Naive thymus-derived CD8-positive, alpha-beta T cell (primary cell): ENCODE results near the gene MRPL40. TPM values are rescaled to one million over a fixed set of nuclear protein-coding genes. Genes with fewer than 3 reads are reported as not detected.
"Not testable (repeated sequence)": the region's sequence is repeated elsewhere in the genome, so short reads cannot be mapped to it uniquely, and the experiment has no call there.

Experiments used
- ATAC-seq, 2 donors: fragments of 150-1000 bp; cut with Tn5 transposase in 1 of 2; sonication (Bioruptor Pico), chemical (Tn5 transposase) in 1 of 2; 1 replicate in 1 of 2; 2 replicates in 1 of 2; pipeline ENCODE4 v1.10.0; 2021; ENCODE audit warnings: mild to moderate bottlenecking in 2 of 2, moderate library complexity in 2 of 2
- POLR2A ChIA-PET: fragments of 350-600 bp; sonication (Branson Sonifier 250); formaldehyde crosslinking; loops from one replicate; lab custom pipeline; 2021; ENCODE audit warnings: antibody characterized with exemption; lab: Charles Lee
- DNase-seq, 10 donors: peaks; one replicate each; pipeline versions ENCODE4 v3.0.0 to v3.0.0-alpha.2; 2020 to 2022
- H3K27ac Mint-ChIP-seq, 10 donors: one replicate each; pipeline ENCODE4 v1.8.0; 2020 to 2022; ENCODE audit warnings: mild to moderate bottlenecking in 10 of 10, mixed read lengths in 10 of 10, moderate library complexity in 4 of 10, inconsistent platforms in 1 of 10
- H3K27me3 Mint-ChIP-seq, 5 donors: one replicate each; pipeline ENCODE4 v1.8.0; 2021 to 2022; ENCODE audit warnings: mixed read lengths in 5 of 5
- H3K36me3 Mint-ChIP-seq, 3 donors: one replicate each; pipeline ENCODE4 v1.8.0; 2020 to 2022; ENCODE audit warnings: mixed read lengths in 3 of 3, mild to moderate bottlenecking in 2 of 3, inconsistent platforms in 1 of 3
- H3K4me1 Mint-ChIP-seq, 4 donors: one replicate each; pipeline ENCODE4 v1.8.0; 2021 to 2022; ENCODE audit warnings: mixed read lengths in 4 of 4
- H3K4me3 Mint-ChIP-seq, 10 donors: one replicate each; pipeline ENCODE4 v1.8.0; 2020 to 2022; ENCODE audit warnings: mild to moderate bottlenecking in 10 of 10, mixed read lengths in 10 of 10, moderate library complexity in 6 of 10, inconsistent platforms in 1 of 10
- H3K9me3 Mint-ChIP-seq, 9 donors: one replicate each; pipeline ENCODE4 v1.8.0; 2020 to 2022; ENCODE audit warnings: mixed read lengths in 9 of 9, mild to moderate bottlenecking in 3 of 9, inconsistent platforms in 1 of 9, moderate library complexity in 1 of 9
- polyA plus RNA-seq, 3 donors: library from polyadenylated mRNA; unstranded; fragments of 300-500 nt; fragmentation: Illumina TruSeq; gene quantifications; one replicate each; pipeline ENCODE4 v1.2.3, GENCODE V29; 2021
- total RNA-seq, 8 experiments: library from RNA in 2 of 8; stranded (reverse) in 2 of 8; gene quantifications; one replicate each; pipeline ENCODE4 v1.2.3 and lab custom pipeline; 2021 to 2026

MRPL40 gene
- total and polyA plus RNA-seq, 5 experiments from 2014 or later, result 20.8 to 80.5 (median 69.5) TPM

GRCh38 chr22:19431649-19432132 lies 654 bp upstream of the MRPL40 start, which contains the start of gene HIRA:
Gene HIRA, minus strand, starts transcription at chr22:19431733. Its CDS starts 257 bp downstream, at chr22:19431476.
- DNase-seq, result peak; percentile 69 to 93 (median 84)
- no peaks in the 10 kb centered on the region for H3K27me3 Mint-ChIP-seq
- peaks cover 0 to 30% (median 0%) of the 10 kb centered on the region in 3 donors for H3K36me3 Mint-ChIP-seq
- peak within 1 kb of the TSS; percentile 78 to 96 (median 94) for H3K27ac Mint-ChIP-seq
- ATAC-seq, result peak; percentile 65 to 68
- POLR2A ChIA-PET, result interaction anchor here (0.7 to 6.7 kb wide), 15 partner anchors 11 to 1550 kb away, joined by 3 to 105 read pairs (median 4); partner anchors contain the start of genes C22orf39, CDC45, ESS2 and LZTR1
- H3K9me3 Mint-ChIP-seq, result no peaks in the 10 kb centered on the region
- H3K4me3 Mint-ChIP-seq, result peak within 1 kb of the TSS; percentile 87 to 95 (median 92)
- peaks cover 16 to 64% (median 43%) of the 10 kb centered on the region in 4 donors for H3K4me1 Mint-ChIP-seq

- peak overlapping the region in 5 of 10 donors; percentile 20 to 62 (median 53) for H3K4me3 Mint-ChIP-seq
- DNase-seq (no peak), ATAC-seq (no peak)
- H3K36me3 Mint-ChIP-seq, result peaks cover 0 to 41% (median 0%) of the 10 kb centered on the region in 3 donors
- no peaks in the 10 kb centered on the region for H3K9me3 Mint-ChIP-seq
- POLR2A ChIA-PET, result interaction anchor here (6.7 kb wide), 1 partner anchor 11 kb away, joined by 105 read pairs; the partner anchor contains the start of gene C22orf39
- H3K27me3 Mint-ChIP-seq, result no peaks in the 10 kb centered on the region
- H3K4me1 Mint-ChIP-seq, result peaks cover 12 to 42% (median 25%) of the 10 kb centered on the region in 4 donors
- H3K27ac Mint-ChIP-seq, result peak overlapping the region in 5 of 10 donors; percentile 19 to 75 (median 52)
Measured at GRCh38 chr22:19434401-19434800, 2.1 kb downstream of the MRPL40 start.

- Mint-ChIP-seq H3K27ac (peak overlapping the region in 6 of 10 donors; percentile 19 to 56 (median 48)), H3K36me3 (peaks cover 0 to 43% (median 0%) of the 10 kb centered on the region in 3 donors), H3K4me3 (peak overlapping the region in 3 of 10 donors; percentile 9 to 67 (median 30)), H3K27me3 (no peaks in the 10 kb centered on the region), H3K9me3 (no peaks in the 10 kb centered on the region), H3K4me1 (peaks cover 8 to 36% (median 19%) of the 10 kb centered on the region in 4 donors)
- POLR2A ChIA-PET, result interaction anchor here (6.7 kb wide), 1 partner anchor 11 kb away, joined by 105 read pairs; the partner anchor contains the start of gene C22orf39
- ATAC-seq, result no peak
- no peak for DNase-seq
Measured at GRCh38 chr22:19434829-19435580, 2.7 kb downstream of the MRPL40 start.

- H3K9me3 Mint-ChIP-seq, H3K27me3 Mint-ChIP-seq, DNase-seq, POLR2A ChIA-PET, H3K4me3 Mint-ChIP-seq, ATAC-seq: not testable (repeated sequence)
- peaks cover 0 to 54% (median 0%) of the 10 kb centered on the region in 3 donors for H3K36me3 Mint-ChIP-seq
- H3K4me1 Mint-ChIP-seq, result peaks cover 6 to 27% (median 16%) of the 10 kb centered on the region in 4 donors
- H3K27ac Mint-ChIP-seq, result peak overlapping the region in 4 of 10 donors; percentile 19 to 73 (median 58)
Measured at GRCh38 chr22:19436444-19437161, 4.3 kb downstream of the MRPL40 start.

GRCh38 chr22:19438298-19438697 lies 6.0 kb downstream of the MRPL40 start:
- ATAC-seq, result no peak
- POLR2A ChIA-PET, result interaction anchor here (0.7 kb wide), 1 partner anchor 1353 kb away, joined by 3 read pairs; no protein-coding TSS in a partner anchor
- no peak for DNase-seq
- Mint-ChIP-seq H3K27ac (peak overlapping the region in 5 of 10 donors; percentile 0 to 40 (median 10)), H3K27me3 (no peaks in the 10 kb centered on the region), H3K4me3 (no peak overlapping the region), H3K4me1 (peaks cover 8 to 25% (median 23%) of the 10 kb centered on the region in 4 donors), H3K36me3 (peaks cover 0 to 69% (median 0%) of the 10 kb centered on the region in 3 donors), H3K9me3 (no peaks in the 10 kb centered on the region)

- Mint-ChIP-seq H3K4me1 (peaks cover 12 to 39% (median 30%) of the 10 kb centered on the region in 4 donors), H3K9me3 (no peaks in the 10 kb centered on the region), H3K4me3 (no peak overlapping the region), H3K36me3 (peaks cover 0 to 61% (median 0%) of the 10 kb centered on the region in 3 donors), H3K27ac (peak overlapping the region in 4 of 10 donors; percentile 19 to 71 (median 44)), H3K27me3 (no peaks in the 10 kb centered on the region)
- no peak for ATAC-seq
- no peak for DNase-seq
- POLR2A ChIA-PET, result interaction anchor here (0.8 kb wide), 1 partner anchor 29 kb away, joined by 3 read pairs; no protein-coding TSS in a partner anchor
Measured at GRCh38 chr22:19440411-19441195, 8.3 kb downstream of the MRPL40 start.

DNA sequence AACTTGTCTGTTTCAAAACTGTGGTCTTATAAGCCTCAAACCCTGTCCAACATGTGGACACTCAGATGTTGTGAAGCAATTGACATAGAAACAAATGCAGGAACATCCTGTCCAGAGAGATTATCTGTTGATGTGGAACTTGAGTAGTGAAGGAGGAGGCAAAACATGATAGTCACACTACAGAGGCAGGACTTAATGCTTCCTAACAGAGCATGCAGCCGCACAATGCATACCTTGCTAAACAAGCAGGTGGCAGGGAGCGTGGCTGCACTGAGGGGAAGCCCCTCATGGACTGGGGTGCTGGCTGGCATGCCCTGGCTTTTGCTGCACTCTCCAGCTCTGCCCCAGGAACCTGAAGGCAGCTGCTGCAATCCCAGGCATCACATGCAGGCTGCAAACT lies 9.8 kb downstream of the MRPL40 start:
- H3K27me3 Mint-ChIP-seq, result no peaks in the 10 kb centered on the region
- ATAC-seq (no peak), DNase-seq (no peak)
- peaks cover 0 to 48% (median 0%) of the 10 kb centered on the region in 3 donors for H3K36me3 Mint-ChIP-seq
- POLR2A ChIA-PET, result no interaction called here
- H3K9me3 Mint-ChIP-seq, result no peaks in the 10 kb centered on the region
- H3K27ac Mint-ChIP-seq, result peak overlapping the region in 4 of 10 donors; percentile 1 to 71 (median 18)
- peaks cover 21 to 52% (median 39%) of the 10 kb centered on the region in 4 donors for H3K4me1 Mint-ChIP-seq
- no peak overlapping the region for H3K4me3 Mint-ChIP-seq

GRCh38 chr22:19443544-19444211 lies 11.3 kb downstream of the MRPL40 start:
- peak overlapping the region in 5 of 10 donors; percentile 2 to 56 (median 14) for H3K27ac Mint-ChIP-seq
- ATAC-seq (no peak), DNase-seq (no peak)
- H3K36me3 Mint-ChIP-seq, result peaks cover 0 to 41% (median 0%) of the 10 kb centered on the region in 3 donors
- POLR2A ChIA-PET, result interaction anchor here (0.6 to 5.3 kb wide), 2 partner anchors 11 to 451 kb away, joined by 3 to 105 read pairs; partner anchors contain the start of genes HIRA and MRPL40
- H3K4me1 Mint-ChIP-seq, result peaks cover 22 to 66% (median 45%) of the 10 kb centered on the region in 4 donors
- H3K27me3 Mint-ChIP-seq, result no peaks in the 10 kb centered on the region
- H3K9me3 Mint-ChIP-seq, result no peaks in the 10 kb centered on the region
- peak overlapping the region in 1 of 10 donors; percentile 12 for H3K4me3 Mint-ChIP-seq

DNA sequence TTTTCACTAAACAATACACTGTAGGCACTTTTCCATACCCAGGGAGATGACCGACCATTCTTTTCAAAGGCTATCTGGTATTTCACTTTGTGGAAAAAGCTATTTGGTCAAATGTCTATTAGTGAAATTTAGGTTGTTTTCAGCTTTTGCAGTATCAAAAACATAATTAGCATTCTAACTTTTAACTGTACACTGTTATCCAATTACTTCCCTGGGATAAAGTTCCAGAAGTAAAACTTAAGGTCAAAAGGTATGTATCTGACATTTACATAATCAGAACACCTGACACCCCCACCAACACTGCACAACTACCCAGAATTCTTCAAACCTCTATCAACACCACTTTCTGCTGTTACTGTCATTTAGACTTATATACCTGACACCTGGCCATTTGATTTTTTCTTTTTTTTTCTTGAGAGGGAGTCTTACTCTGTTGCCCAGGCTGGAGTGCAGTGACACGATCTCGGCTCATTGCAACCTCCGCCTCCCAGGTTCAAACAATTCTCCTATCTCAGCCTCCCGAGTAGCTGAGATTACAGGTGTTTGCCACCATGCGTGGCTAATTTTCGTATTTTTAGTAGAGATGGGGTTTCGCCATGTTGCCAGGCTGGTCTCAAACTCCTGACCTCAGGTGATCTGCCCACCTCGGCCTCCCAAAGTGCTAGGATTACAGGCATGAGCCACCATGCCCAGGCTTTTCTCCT lies 13.1 kb downstream of the MRPL40 start:
- not testable (repeated sequence) for H3K27me3 Mint-ChIP-seq, DNase-seq, H3K9me3 Mint-ChIP-seq, ATAC-seq
- peaks cover 21 to 64% (median 50%) of the 10 kb centered on the region in 4 donors for H3K4me1 Mint-ChIP-seq
- H3K27ac Mint-ChIP-seq, result peak overlapping the region in 9 of 10 donors; percentile 13 to 89 (median 53)
- H3K4me3 Mint-ChIP-seq, result peak overlapping the region in 7 of 10 donors; percentile 5 to 67 (median 47)
- POLR2A ChIA-PET, result interaction anchor here (5.3 kb wide), 1 partner anchor 13 kb away, joined by 105 read pairs; the partner anchor contains the start of genes HIRA and MRPL40
- peaks cover 0 to 36% (median 0%) of the 10 kb centered on the region in 3 donors for H3K36me3 Mint-ChIP-seq

DNA sequence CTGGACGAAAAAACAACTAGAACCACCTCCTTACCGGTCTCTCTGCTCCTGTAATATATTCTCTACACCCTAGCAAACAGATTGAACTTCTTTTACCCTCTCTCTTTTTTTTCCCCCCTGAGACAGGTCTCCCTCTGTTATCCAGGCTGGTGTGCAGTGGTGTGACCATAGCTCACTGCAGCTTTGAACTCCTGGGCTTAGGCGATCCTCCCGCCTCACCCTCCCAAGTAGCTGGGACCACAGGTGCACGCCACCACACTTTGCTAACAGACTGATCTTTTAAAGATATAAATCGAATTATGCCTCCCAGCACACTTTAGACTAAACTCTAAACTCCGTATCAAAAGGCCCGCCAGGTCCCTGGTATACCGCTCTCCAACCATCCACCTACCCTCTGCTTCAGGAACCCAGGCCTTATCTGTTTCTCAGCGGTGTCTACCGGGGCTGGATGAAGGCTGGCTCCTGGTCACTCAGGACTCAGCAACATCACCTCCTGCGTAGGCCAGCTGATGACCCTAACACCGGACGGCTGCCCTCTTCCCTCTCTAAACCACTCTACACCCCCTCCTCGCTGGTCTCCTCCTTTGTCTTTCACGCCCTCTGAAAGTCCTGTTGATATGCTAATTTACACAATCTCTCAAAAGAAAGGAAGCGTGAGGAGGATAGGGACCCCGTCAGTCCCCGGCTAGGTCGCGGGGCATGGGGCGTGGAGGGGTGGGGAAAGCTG lies 14.4 kb downstream of the MRPL40 start:
- H3K27me3 Mint-ChIP-seq, result no peaks in the 10 kb centered on the region
- peaks cover 0 to 41% (median 0%) of the 10 kb centered on the region in 3 donors for H3K36me3 Mint-ChIP-seq
- ATAC-seq (peak in 1 of 2 donors; percentile 41), DNase-seq (peak in 1 of 10 donors; percentile 15)
- POLR2A ChIA-PET, result interaction anchor here (0.6 to 5.3 kb wide), 7 partner anchors 14 to 1555 kb away, joined by 3 to 105 read pairs (median 4); partner anchors contain the start of genes CDC45, ESS2, HIRA and MRPL40
- H3K4me3 Mint-ChIP-seq, result peak overlapping the region; percentile 88 to 98 (median 94)
- peaks cover 20 to 57% (median 49%) of the 10 kb centered on the region in 4 donors for H3K4me1 Mint-ChIP-seq
- H3K27ac Mint-ChIP-seq, result peak overlapping the region; percentile 84 to 97 (median 95)
- H3K9me3 Mint-ChIP-seq, result no peaks in the 10 kb centered on the region
